Mesenchymal stem cell (in vitro differentiated cells and primary cell): ENCODE results near the gene MYCBP.
A peak's percentile ranks its signal among the peaks of the same experiment; 100 is the strongest.

ENCODE experiments used
- DNase-seq: peaks from one replicate; pipeline ENCODE4 v3.0.0-alpha.2; 2013
- H2AFZ ChIP-seq: one replicate; pipeline ENCODE4 v1.6.1; 2013; ENCODE audit warnings: low read depth, mild to moderate bottlenecking, control low read depth, inconsistent platforms, low read length, moderate library complexity
- H2AK5ac ChIP-seq: 2 replicates; pipeline ENCODE4 v1.6.1; 2013; ENCODE audit warnings: low read length, moderate library complexity, mild to moderate bottlenecking, inconsistent platforms; ENCODE audit not compliant: severe bottlenecking
- H2BK120ac ChIP-seq: one replicate; pipeline ENCODE4 v1.6.1; 2013; ENCODE audit warnings: low read depth, mild to moderate bottlenecking, inconsistent platforms, low read length, moderate library complexity
- H2BK12ac ChIP-seq, 2 experiments: one replicate each; pipeline ENCODE4 v1.6.1; 2013; ENCODE audit warnings: inconsistent platforms in 2 of 2, low read length in 2 of 2, mild to moderate bottlenecking in 2 of 2, moderate library complexity in 2 of 2, control low read depth in 1 of 2
- H2BK15ac ChIP-seq: one replicate; pipeline ENCODE4 v1.6.1; 2013; ENCODE audit warnings: mild to moderate bottlenecking, low read depth, inconsistent platforms; ENCODE audit not compliant: poor library complexity, severe bottlenecking
- H2BK5ac ChIP-seq: 2 replicates; pipeline ENCODE4 v1.6.1; 2013; ENCODE audit warnings: low read depth, mild to moderate bottlenecking, low read length, control low read depth, inconsistent platforms; ENCODE audit not compliant: poor library complexity, severe bottlenecking
- H3K14ac ChIP-seq, 2 experiments: one replicate each; pipeline ENCODE4 v1.6.1; 2013; ENCODE audit warnings: inconsistent platforms in 2 of 2, low read length in 2 of 2, control low read depth in 1 of 2, mild to moderate bottlenecking in 1 of 2, moderate library complexity in 1 of 2
- H3K18ac ChIP-seq, 2 experiments: one replicate each; pipeline ENCODE4 v1.6.1; 2013; ENCODE audit warnings: inconsistent platforms in 2 of 2, low read length in 2 of 2, control low read depth in 1 of 2, low read depth in 1 of 2, mild to moderate bottlenecking in 1 of 2
- H3K23ac ChIP-seq, 2 experiments: one replicate each; pipeline ENCODE4 v1.6.1; 2013; ENCODE audit warnings: inconsistent platforms in 2 of 2, low read length in 2 of 2, mild to moderate bottlenecking in 2 of 2, moderate library complexity in 2 of 2, control low read depth in 1 of 2
- H3K27ac ChIP-seq: 2 replicates; pipeline ENCODE4 v1.5.1; 2013; ENCODE audit warnings: mild to moderate bottlenecking, moderate library complexity, low read length, control low read depth, inconsistent platforms; ENCODE audit not compliant: poor library complexity, severe bottlenecking
- H3K27me3 ChIP-seq, 2 experiments: 2 replicates each; pipeline versions ENCODE4 v1.6.1 to v1.7.0; 2013; ENCODE audit warnings: low read length in 2 of 2, mild to moderate bottlenecking in 2 of 2, moderate library complexity in 2 of 2, control low read depth in 1 of 2, inconsistent platforms in 1 of 2; ENCODE audit not compliant: control insufficient read depth in 1 of 2, insufficient read depth in 1 of 2
- H3K36me3 ChIP-seq, 2 experiments: 2 replicates each; pipeline versions ENCODE4 v1.6.1 to v1.7.0; 2013; ENCODE audit warnings: low read length in 2 of 2, control low read depth in 1 of 2, inconsistent platforms in 1 of 2, low read depth in 1 of 2, mild to moderate bottlenecking in 1 of 2; ENCODE audit not compliant: insufficient read depth in 2 of 2, control insufficient read depth in 1 of 2
- H3K4ac ChIP-seq, 2 experiments: one replicate each; pipeline ENCODE4 v1.6.1; 2013; ENCODE audit warnings: inconsistent platforms in 2 of 2, low read length in 2 of 2, mild to moderate bottlenecking in 2 of 2, moderate library complexity in 2 of 2, control low read depth in 1 of 2, low read depth in 1 of 2
- H3K4me1 ChIP-seq: 2 replicates; pipeline ENCODE4 v1.6.1; 2013; ENCODE audit warnings: low read depth, low read length, control low read depth; ENCODE audit not compliant: control insufficient read depth, insufficient read depth
- H3K4me2 ChIP-seq: 2 replicates; pipeline ENCODE4 v1.6.1; 2013; ENCODE audit warnings: low read length, mild to moderate bottlenecking, inconsistent platforms; ENCODE audit not compliant: poor library complexity, severe bottlenecking
- H3K4me3 ChIP-seq, 2 experiments: 2 replicates each; pipeline versions ENCODE4 v1.5.1 to v1.7.0; 2013; ENCODE audit warnings: low read length in 2 of 2, mild to moderate bottlenecking in 2 of 2, control low read depth in 1 of 2, low read depth in 1 of 2; ENCODE audit not compliant: insufficient read depth in 1 of 2
- H3K79me1 ChIP-seq: replicated peaks from 2 replicates; pipeline ENCODE4 v1.6.1; 2013; ENCODE audit warnings: mild to moderate bottlenecking, control low read depth, low read length, inconsistent platforms; ENCODE audit not compliant: poor library complexity, severe bottlenecking
- H3K9ac ChIP-seq: 2 replicates; pipeline ENCODE4 v1.7.0; 2013; ENCODE audit warnings: mild to moderate bottlenecking, low read length, moderate library complexity
- H3K9me3 ChIP-seq: 2 replicates; pipeline ENCODE4 v1.7.0; 2013; ENCODE audit warnings: mild to moderate bottlenecking, low read length; ENCODE audit not compliant: control insufficient read depth
- H4K8ac ChIP-seq: one replicate; pipeline ENCODE4 v1.6.1; 2013; ENCODE audit warnings: inconsistent platforms, mild to moderate bottlenecking, low read length, moderate library complexity
- H4K91ac ChIP-seq: one replicate; pipeline ENCODE4 v1.6.1; 2013; ENCODE audit warnings: mild to moderate bottlenecking, low read length, inconsistent platforms
- WGBS: methylation state at CpG from one replicate; pipeline ENCODE4 v1.1.7; 2013; ENCODE audit warnings: mixed read lengths; 5-methylcytosine and 5-hydroxymethylcytosine counted together

Gene MYCBP

GRCh38 chr1:38859561-38860453, 13.3 kb downstream of the MYCBP start, which contains the start of gene RRAGC:
Gene RRAGC (minus strand): TSS chr1:38859772. CDS start chr1:38859646, 126 bp downstream.
- Histone ChIP-seq H2BK15ac (no peak within 1 kb of the TSS), H3K27me3 (no peaks in the 10 kb centered on the region), H3K14ac (peak within 1 kb of the TSS in 1 of 2 experiments; percentile 99), H2BK12ac (peak within 1 kb of the TSS in 1 of 2 experiments; percentile 84), H3K4ac (peak within 1 kb of the TSS; percentile 86 to 100), H3K9ac (peak within 1 kb of the TSS; percentile 96), H2BK120ac (peak within 1 kb of the TSS; percentile 92), H4K8ac (peak within 1 kb of the TSS; percentile 87), H2AK5ac (no peak within 1 kb of the TSS), H3K36me3 (peaks cover 0 to 51% of the 10 kb centered on the region in 2 experiments), H3K18ac (peak within 1 kb of the TSS; percentile 80 to 100), H4K91ac (peak within 1 kb of the TSS; percentile 90), H3K79me1 (peaks cover 25% of the 10 kb centered on the region), H3K23ac (peak within 1 kb of the TSS in 1 of 2 experiments; percentile 98), H3K4me1 (peaks cover 11% of the 10 kb centered on the region), H3K27ac (peak within 1 kb of the TSS; percentile 67), H3K4me3 (peak within 1 kb of the TSS; percentile 95 to 98), H2BK5ac (peak within 1 kb of the TSS; percentile 53), H3K9me3 (no peaks in the 10 kb centered on the region), H2AFZ (peak within 1 kb of the TSS; percentile 85), H3K4me2 (peak within 1 kb of the TSS; percentile 89)
- under 1% methylated on average over 37 of the region's 70 CpGs for WGBS
- peak; percentile 98 for DNase-seq

GRCh38 chr1:38858833-38859560, 14.2 kb downstream of the MYCBP start:
- H3K14ac ChIP-seq = peak overlapping the region in 1 of 2 experiments; percentile 99
- peak overlapping the region in 1 of 2 experiments; percentile 98 for H3K23ac ChIP-seq
- peak overlapping the region; percentile 75 to 100 for H3K18ac ChIP-seq
- peaks cover 0 to 50% of the 10 kb centered on the region in 2 experiments for H3K36me3 ChIP-seq
- no peaks in the 10 kb centered on the region for H3K9me3 ChIP-seq
- peaks cover 28% of the 10 kb centered on the region for H3K79me1 ChIP-seq
- WGBS = 2% methylated on average over 35 of the region's 51 CpGs
- peak; percentile 80 for DNase-seq
- H4K91ac ChIP-seq = peak overlapping the region; percentile 90
- no peak overlapping the region for H2BK12ac ChIP-seq
- peak overlapping the region; percentile 71 for H2AFZ ChIP-seq
- H3K4me2 ChIP-seq = peak overlapping the region; percentile 78
- no peak overlapping the region for H2AK5ac ChIP-seq
- H4K8ac ChIP-seq = peak overlapping the region; percentile 67
- H3K27me3 ChIP-seq = no peaks in the 10 kb centered on the region
- peaks cover 11% of the 10 kb centered on the region for H3K4me1 ChIP-seq
- peak overlapping the region; percentile 53 for H3K27ac ChIP-seq
- H3K4me3 ChIP-seq = peak overlapping the region; percentile 95 to 98
- H2BK120ac ChIP-seq = peak overlapping the region; percentile 92
- peak overlapping the region in 1 of 2 experiments; percentile 96 for H3K4ac ChIP-seq
- no peak overlapping the region for H2BK15ac ChIP-seq
- peak overlapping the region; percentile 95 for H3K9ac ChIP-seq
- no peak overlapping the region for H2BK5ac ChIP-seq

GRCh38 chr1:38852780-38853179, 20.4 kb downstream of the MYCBP start:
- 92% methylated on average over 2 of the region's 4 CpGs for WGBS
- Histone ChIP-seq H3K18ac (no peak overlapping the region), H2BK5ac (no peak overlapping the region)

GRCh38 chr1:38848071-38848470, 25.1 kb downstream of the MYCBP start:
- H2BK120ac ChIP-seq = no peak overlapping the region
- H2AK5ac ChIP-seq = no peak overlapping the region
- no peak overlapping the region for H3K14ac ChIP-seq
- H3K4me3 ChIP-seq = no peak overlapping the region
- no peak overlapping the region for H3K18ac ChIP-seq
- no peak for DNase-seq
- no peak overlapping the region for H4K91ac ChIP-seq
- no peak overlapping the region for H2BK5ac ChIP-seq
- no peak overlapping the region for H3K27ac ChIP-seq
- no peak overlapping the region for H3K4me2 ChIP-seq
- H3K4ac ChIP-seq = no peak overlapping the region
- WGBS = no CpG with 5 or more reads among the region's 1 CpG
- no peaks in the 10 kb centered on the region for H3K4me1 ChIP-seq
- no peaks in the 10 kb centered on the region for H3K9me3 ChIP-seq
- peaks cover 19 to 91% of the 10 kb centered on the region in 2 experiments for H3K36me3 ChIP-seq
- no peak overlapping the region for H4K8ac ChIP-seq
- no peaks in the 10 kb centered on the region for H3K27me3 ChIP-seq
- H3K79me1 ChIP-seq = peaks cover 24% of the 10 kb centered on the region
- H2AFZ ChIP-seq = no peak overlapping the region
- H3K23ac ChIP-seq = no peak overlapping the region
- H3K9ac ChIP-seq = no peak overlapping the region
- H2BK12ac ChIP-seq = no peak overlapping the region
- H2BK15ac ChIP-seq = no peak overlapping the region

More at GRCh38 chr1:38852780-38853179, 20.4 kb downstream of the MYCBP start:
- no peak for DNase-seq
- Histone ChIP-seq H2BK15ac (no peak overlapping the region), H2BK12ac (no peak overlapping the region), H4K8ac (no peak overlapping the region), H2AK5ac (no peak overlapping the region), H3K79me1 (peaks cover 29% of the 10 kb centered on the region), H3K9me3 (no peaks in the 10 kb centered on the region), H4K91ac (no peak overlapping the region), H3K14ac (no peak overlapping the region), H3K23ac (no peak overlapping the region), H3K27me3 (no peaks in the 10 kb centered on the region), H2AFZ (no peak overlapping the region), H3K4me3 (no peak overlapping the region), H3K27ac (no peak overlapping the region), H3K36me3 (peaks cover 17 to 80% of the 10 kb centered on the region in 2 experiments), H3K4me2 (no peak overlapping the region), H2BK120ac (no peak overlapping the region), H3K4me1 (peaks cover 4% of the 10 kb centered on the region), H3K4ac (no peak overlapping the region), H3K9ac (no peak overlapping the region)
